IMR-90 (cell line): Measurements from ENCODE around the gene GBA2.

Experiments used
- BHLHE40 ChIP-seq: fragments of 150-350 bp; IDR thresholded peaks from 2 replicates; pipeline ENCODE4 v1.6.1; 2016; ENCODE audit warnings: mild to moderate bottlenecking, low read depth, low read length
- CHD1 ChIP-seq: IDR thresholded peaks from 2 replicates; pipeline ENCODE4 v1.6.1; 2012; ENCODE audit warnings: low read depth, low read length, improper control_type of control experiment
- RAD21 ChIP-seq: IDR thresholded peaks from 2 replicates; pipeline ENCODE4 v1.6.1; 2012; ENCODE audit warnings: low read length, improper control_type of control experiment
- SMC3 ChIP-seq: fragments of 150-350 bp; IDR thresholded peaks from 2 replicates; pipeline ENCODE4 v1.6.1; 2016; ENCODE audit warnings: low read depth, mild to moderate bottlenecking, antibody characterized with exemption, low read length, moderate library complexity
- TF ChIP-seq, protein P1 (sequence below): conservative IDR thresholded peaks from 2 replicates; pipeline ENCODE4 v1.5.1; 2012; ENCODE audit warnings: mild to moderate bottlenecking, low read depth, low read length, improper control_type of control experiment

DNA sequence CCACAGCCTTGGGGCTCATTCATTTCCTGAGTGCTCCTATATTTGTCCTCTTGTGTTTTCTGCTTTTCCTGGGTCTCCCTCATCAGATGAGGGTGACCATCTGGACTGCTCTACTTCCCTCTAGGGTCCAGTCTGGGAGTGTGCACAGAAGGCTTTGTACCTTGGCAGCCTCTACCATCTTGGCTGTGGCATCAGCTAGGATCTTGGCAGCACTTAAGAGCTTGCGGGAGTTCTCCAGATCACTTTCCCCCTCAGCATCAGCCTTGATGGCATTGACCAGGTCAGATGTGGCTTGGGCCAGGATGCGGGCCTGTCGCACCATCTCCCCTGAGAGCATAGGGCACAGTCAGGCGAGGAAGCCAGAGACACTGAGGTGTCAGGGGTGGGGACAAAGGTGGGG, 32.8 kb downstream of the GBA2 start:
- TF ChIP-seq SMC3 (no peak), BHLHE40 (no peak), CHD1 (no peak), RAD21 (no peak)
- TF ChIP-seq, protein P1, sequence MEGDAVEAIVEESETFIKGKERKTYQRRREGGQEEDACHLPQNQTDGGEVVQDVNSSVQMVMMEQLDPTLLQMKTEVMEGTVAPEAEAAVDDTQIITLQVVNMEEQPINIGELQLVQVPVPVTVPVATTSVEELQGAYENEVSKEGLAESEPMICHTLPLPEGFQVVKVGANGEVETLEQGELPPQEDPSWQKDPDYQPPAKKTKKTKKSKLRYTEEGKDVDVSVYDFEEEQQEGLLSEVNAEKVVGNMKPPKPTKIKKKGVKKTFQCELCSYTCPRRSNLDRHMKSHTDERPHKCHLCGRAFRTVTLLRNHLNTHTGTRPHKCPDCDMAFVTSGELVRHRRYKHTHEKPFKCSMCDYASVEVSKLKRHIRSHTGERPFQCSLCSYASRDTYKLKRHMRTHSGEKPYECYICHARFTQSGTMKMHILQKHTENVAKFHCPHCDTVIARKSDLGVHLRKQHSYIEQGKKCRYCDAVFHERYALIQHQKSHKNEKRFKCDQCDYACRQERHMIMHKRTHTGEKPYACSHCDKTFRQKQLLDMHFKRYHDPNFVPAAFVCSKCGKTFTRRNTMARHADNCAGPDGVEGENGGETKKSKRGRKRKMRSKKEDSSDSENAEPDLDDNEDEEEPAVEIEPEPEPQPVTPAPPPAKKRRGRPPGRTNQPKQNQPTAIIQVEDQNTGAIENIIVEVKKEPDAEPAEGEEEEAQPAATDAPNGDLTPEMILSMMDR: no peak
